ENCODE results near the gene TEX11.
"Not testable (repeated sequence)": the region's sequence is repeated elsewhere in the genome, so short reads cannot be mapped to it uniquely, and the experiment has no call there.

DNA sequence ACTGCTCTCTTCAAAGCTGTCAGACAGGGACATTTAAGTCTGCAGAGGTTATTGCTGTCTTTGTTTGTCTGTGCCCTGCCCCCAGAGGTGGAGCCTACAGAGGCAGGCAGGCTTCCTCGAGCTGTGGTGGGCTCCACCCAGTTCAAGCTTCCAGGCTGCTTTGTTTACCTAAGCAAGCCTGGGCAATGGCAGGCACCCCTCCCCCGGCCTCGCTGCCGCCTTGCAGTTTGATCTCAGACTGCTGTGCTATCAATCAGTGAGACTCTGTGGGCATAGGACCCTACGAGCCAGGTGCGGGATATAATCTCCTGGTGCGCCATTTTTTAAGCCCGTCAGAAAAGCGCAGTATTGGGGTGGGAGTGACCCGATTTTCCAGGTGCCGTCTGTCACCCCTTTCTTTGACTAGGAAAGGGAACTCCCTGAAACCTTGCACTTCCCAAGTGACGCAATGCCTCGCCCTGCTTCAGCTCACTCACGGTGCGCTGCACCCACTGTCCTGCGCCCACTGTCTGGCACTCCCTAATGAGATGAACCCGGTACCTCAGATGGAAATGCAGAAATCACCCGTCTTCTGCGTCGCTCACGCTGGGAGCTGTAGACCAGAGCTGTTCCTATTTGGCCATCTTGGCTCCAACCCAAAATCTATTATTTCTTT is 338.5 kb downstream of the TEX11 start:
- TF ChIP-seq, protein P1, sequence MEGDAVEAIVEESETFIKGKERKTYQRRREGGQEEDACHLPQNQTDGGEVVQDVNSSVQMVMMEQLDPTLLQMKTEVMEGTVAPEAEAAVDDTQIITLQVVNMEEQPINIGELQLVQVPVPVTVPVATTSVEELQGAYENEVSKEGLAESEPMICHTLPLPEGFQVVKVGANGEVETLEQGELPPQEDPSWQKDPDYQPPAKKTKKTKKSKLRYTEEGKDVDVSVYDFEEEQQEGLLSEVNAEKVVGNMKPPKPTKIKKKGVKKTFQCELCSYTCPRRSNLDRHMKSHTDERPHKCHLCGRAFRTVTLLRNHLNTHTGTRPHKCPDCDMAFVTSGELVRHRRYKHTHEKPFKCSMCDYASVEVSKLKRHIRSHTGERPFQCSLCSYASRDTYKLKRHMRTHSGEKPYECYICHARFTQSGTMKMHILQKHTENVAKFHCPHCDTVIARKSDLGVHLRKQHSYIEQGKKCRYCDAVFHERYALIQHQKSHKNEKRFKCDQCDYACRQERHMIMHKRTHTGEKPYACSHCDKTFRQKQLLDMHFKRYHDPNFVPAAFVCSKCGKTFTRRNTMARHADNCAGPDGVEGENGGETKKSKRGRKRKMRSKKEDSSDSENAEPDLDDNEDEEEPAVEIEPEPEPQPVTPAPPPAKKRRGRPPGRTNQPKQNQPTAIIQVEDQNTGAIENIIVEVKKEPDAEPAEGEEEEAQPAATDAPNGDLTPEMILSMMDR (IDR thresholded peaks at IDR 0.05; ENCODE audit: low read depth, low read length), result not testable (repeated sequence)
- TF ChIP-seq, protein P2, sequence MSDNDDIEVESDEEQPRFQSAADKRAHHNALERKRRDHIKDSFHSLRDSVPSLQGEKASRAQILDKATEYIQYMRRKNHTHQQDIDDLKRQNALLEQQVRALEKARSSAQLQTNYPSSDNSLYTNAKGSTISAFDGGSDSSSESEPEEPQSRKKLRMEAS (IDR thresholded peaks at IDR 0.05; ENCODE audit: low read depth, low read length), result not testable (repeated sequence)
- TF ChIP-seq MYC (IDR thresholded peaks at IDR 0.05; ENCODE audit: low read depth, low read length), result not testable (repeated sequence)

Data from NB4 (cell line).